Activated CD8-positive, alpha-beta memory T cell treated with anti-CD3 and anti-CD28 coated beads for 36 hours (primary cell): ENCODE results near the gene ZXDA. TPM values are rescaled to one million over a fixed set of nuclear protein-coding genes. Genes with fewer than 3 reads are reported as not detected.

ENCODE experiments used
- CTCF ChIA-PET: fragments of 350-600 bp; sonication (Branson Sonifier 250); formaldehyde crosslinking; loops from one replicate; lab custom pipeline; 2021; ENCODE audit warnings: antibody characterized with exemption; lab: Charles Lee
- POLR2A ChIA-PET: fragments of 350-600 bp; sonication (Branson Sonifier 250); formaldehyde crosslinking; loops from one replicate; lab custom pipeline; 2021; ENCODE audit warnings: antibody characterized with exemption; lab: Charles Lee
- total RNA-seq, 2 experiments: library from RNA; stranded (reverse); gene quantifications; one replicate each; pipeline ENCODE4 v1.2.3, GENCODE V29; 2021

Gene ZXDA
- total RNA-seq, 2 experiments from 2014 or later: 3.2 TPM

GRCh38 chrX:57899906-57900305 is 10.4 kb downstream of the ZXDA start:
- CTCF ChIA-PET: no interaction called here
- POLR2A ChIA-PET: no interaction called here

GRCh38 chrX:57899064-57899463 is 11.2 kb downstream of the ZXDA start:
- POLR2A ChIA-PET: no interaction called here

GRCh38 chrX:57871463-57871862 is 38.8 kb downstream of the ZXDA start:
- ChIA-PET POLR2A (no interaction called here), CTCF (no interaction called here)

More at GRCh38 chrX:57899064-57899463, 11.2 kb downstream of the ZXDA start:
- CTCF ChIA-PET: no interaction called here

Other genes starting within 250 kb of the ZXDA start
- not detected for gene NLRP2B, start 230.2 kb downstream of the ZXDA start, total RNA-seq